ENCODE data around the gene ST6GALNAC2.
A peak's percentile ranks its signal among the peaks of the same experiment; 100 is the strongest.
"Not testable (repeated sequence)": the region's sequence is repeated elsewhere in the genome, so short reads cannot be mapped to it uniquely, and the experiment has no call there.

ST6GALNAC2 gene

GRCh38 chr17:76527430-76528111 is 58.1 kb downstream of the ST6GALNAC2 start:
- DNase-seq (ENCODE audit: low read depth), result peak; percentile 76

GRCh38 chr17:76527016-76527415 is 58.6 kb downstream of the ST6GALNAC2 start:
- not testable (repeated sequence) for DNase-seq (ENCODE audit: low read depth)

GRCh38 chr17:76525513-76525833 is 60.2 kb downstream of the ST6GALNAC2 start:
- DNase-seq (ENCODE audit: low read depth), result not testable (repeated sequence)

GRCh38 chr17:76524598-76525512 is 60.8 kb downstream of the ST6GALNAC2 start:
- no peak for DNase-seq (ENCODE audit: low read depth)

- DNase-seq (ENCODE audit: low read depth), result no peak
Observed at GRCh38 chr17:76523084-76524037, 62.3 kb downstream of the ST6GALNAC2 start.

GRCh38 chr17:76521683-76522082 is 64.0 kb downstream of the ST6GALNAC2 start:
- not testable (repeated sequence) for DNase-seq (ENCODE audit: low read depth)

- no peak for DNase-seq (ENCODE audit: low read depth)
Observed at GRCh38 chr17:76521262-76521661, 64.4 kb downstream of the ST6GALNAC2 start.

- DNase-seq (ENCODE audit: low read depth), result no peak
Observed at GRCh38 chr17:76519048-76519966, 66.4 kb downstream of the ST6GALNAC2 start.

- no peak for DNase-seq (ENCODE audit: low read depth)
Observed at GRCh38 chr17:76517638-76518038, 68.0 kb downstream of the ST6GALNAC2 start.
